GM12874 (cell line): ENCODE results near the gene TSHZ1.

ENCODE experiments used
- TF ChIP-seq, protein P1 (sequence below): IDR thresholded peaks from 2 replicates; pipeline ENCODE4 v1.5.1; 2011; ENCODE audit warnings: low read depth, mild to moderate bottlenecking, control low read depth, low read length, moderate library complexity; ENCODE audit not compliant: insufficient read depth

Gene TSHZ1

DNA sequence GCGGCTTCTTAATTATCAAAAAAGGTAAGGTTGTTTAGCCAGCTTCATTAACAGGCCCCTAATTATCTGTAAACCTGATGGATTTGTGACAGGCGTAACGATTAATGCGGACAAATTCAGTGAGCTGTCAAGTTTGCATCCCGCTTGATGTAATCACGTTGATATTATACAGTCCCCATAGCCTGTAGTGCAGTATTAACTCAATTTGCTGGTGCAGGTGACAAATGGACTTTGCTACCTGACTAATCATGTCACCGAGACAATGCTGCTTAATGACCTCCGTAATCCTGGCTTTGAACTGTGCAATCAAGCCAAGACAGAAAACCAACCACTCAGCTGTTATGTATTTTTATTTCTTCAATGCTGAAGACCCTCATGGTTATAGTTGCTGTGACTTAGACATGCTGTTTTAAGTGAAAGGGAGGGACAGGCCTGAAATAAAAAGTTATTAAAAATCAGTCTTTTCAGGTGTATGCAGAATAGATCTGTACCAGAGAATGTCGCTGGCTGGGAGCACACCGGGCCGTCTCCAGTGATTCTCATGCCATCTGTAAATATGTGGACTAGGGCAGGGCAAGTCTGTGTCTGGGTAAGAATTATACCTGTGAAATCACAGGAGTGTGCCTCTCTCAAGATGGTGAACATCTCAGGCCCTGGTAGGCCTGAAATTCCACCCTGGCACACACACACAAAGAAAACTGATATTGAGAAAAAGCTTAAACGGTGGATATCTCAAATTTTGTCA, 4.3 kb downstream of the TSHZ1 start:
- TF ChIP-seq, protein P1, sequence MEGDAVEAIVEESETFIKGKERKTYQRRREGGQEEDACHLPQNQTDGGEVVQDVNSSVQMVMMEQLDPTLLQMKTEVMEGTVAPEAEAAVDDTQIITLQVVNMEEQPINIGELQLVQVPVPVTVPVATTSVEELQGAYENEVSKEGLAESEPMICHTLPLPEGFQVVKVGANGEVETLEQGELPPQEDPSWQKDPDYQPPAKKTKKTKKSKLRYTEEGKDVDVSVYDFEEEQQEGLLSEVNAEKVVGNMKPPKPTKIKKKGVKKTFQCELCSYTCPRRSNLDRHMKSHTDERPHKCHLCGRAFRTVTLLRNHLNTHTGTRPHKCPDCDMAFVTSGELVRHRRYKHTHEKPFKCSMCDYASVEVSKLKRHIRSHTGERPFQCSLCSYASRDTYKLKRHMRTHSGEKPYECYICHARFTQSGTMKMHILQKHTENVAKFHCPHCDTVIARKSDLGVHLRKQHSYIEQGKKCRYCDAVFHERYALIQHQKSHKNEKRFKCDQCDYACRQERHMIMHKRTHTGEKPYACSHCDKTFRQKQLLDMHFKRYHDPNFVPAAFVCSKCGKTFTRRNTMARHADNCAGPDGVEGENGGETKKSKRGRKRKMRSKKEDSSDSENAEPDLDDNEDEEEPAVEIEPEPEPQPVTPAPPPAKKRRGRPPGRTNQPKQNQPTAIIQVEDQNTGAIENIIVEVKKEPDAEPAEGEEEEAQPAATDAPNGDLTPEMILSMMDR = no peak

DNA sequence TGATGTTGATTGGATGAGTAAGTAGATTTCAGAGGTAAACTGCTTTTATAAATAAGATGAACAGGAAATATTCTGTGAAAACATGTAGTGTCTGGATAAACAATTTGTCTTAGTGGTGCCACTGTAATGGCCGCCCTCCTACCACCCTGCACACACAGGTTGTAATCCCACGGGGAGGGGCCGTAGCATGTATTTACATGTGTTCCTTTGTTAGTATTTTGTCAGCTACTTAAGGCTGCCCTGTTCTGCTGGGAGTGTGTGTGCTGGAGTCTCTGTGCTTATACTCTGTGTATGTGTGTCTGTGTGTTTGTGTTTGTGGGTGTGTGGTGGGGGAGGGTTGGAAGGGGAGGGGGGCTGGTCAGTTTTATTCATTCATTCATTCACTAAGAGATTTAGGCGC, 5.1 kb downstream of the TSHZ1 start:
- TF ChIP-seq, protein P1 = no peak

DNA sequence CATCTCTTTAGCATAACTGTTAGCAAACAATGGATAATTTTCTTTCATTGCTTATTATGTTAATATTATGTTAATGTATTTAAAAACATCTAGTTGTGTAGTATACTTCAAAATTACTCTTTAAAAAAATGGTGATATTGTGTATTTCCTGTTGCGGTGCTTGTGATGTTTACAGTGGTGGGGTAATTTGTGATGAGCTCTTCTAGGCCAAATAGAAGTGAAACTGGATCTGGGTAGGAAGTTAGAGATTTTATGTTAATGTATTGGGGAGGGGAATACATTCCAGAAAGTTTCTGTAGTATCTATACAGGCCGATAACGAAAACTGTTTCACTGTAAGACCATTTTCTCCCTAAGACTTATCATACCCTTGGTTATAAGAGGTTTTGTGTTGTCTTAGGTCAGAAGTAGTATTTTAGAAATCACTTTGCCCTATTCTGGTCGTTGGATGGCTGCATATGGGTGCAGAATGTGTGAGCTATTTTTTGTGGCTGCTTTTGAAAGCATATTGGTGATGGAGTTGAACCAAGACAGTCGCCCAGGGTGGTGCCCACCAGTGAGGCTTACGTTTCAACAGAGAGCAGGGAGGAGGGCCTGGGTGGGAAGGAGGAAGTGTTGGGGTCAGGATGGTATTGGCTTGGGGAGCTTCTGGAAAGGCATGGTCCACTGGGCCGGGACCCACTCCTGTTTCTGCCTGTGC, 5.8 kb downstream of the TSHZ1 start:
- TF ChIP-seq, protein P1 = no peak

DNA sequence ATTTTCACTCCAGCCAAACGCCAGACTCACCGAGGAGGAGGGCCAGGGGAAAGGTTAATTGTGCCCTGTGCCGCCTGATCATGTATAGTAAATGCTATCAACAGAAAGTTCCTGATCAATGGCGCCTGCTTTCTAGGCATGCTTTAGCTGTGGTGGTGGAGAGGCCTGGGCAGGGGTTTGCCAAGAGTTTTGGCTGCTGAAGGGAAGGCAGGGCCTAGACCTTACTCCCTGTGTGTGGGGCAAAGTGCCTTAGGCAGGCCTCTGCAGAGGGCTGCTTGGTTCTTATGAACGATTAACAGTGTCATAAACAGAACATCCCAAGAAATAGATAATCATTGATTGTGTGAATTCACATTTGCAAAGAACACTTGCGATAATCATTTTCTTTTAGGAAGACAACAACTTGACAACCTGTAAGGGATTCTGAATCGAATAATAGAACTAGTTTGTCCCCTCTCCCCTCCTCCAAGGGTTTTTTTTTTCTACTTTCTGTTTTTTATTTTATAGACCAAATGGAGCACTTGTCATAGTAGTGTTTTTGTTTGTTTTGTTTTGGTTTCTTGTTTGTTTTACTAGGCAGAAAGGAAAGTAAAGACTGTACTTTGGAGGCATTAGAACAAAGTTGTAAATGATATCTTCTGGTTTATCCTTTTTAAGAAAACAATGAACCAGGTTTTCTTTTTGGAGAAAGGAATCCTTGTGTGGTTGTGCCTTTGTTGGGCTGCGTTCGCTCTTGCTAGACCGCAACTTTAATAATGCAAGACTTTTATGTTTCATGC, 6.5 kb downstream of the TSHZ1 start:
- TF ChIP-seq, protein P1 = no peak

DNA sequence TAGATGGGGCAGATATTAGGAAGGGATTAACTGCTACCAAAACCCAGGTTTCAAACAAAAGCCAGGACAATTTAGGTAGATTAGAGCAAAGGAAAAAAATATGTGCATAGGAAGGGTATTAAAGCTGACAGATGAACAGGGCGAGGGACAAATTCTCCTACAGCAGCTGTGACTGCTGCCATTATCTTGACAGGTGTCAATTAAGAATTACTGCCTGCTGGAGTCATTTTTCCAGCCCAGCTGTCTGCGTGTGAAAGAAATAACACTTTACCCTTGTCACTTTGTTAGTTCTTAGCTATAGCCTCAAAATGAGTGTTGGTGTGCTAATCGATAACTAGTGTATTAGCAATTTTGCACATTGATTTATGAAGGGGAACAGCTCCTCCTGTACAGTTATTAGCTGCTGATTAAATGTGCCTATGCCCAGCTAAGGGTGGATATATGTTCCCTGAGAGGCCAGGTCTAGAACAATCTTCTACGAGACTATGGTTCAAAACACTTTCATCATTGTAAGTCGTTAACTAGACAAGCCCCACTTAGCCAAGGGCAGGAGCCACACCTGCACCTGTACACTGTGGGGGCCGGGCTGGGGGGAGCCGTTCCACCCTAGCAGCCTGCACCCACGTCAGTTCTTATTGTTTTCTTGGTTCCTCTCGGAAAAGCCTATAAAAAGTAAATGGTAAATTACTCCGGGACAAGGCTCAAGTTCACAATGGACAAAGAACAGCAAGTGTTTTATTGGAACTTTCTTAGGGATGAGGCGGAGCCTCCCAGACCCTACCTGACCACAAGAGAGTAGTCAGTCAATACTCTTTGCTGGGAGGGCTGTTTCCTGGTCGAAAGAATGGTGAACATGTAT, 7.7 kb downstream of the TSHZ1 start:
- TF ChIP-seq, protein P1 = no peak

DNA sequence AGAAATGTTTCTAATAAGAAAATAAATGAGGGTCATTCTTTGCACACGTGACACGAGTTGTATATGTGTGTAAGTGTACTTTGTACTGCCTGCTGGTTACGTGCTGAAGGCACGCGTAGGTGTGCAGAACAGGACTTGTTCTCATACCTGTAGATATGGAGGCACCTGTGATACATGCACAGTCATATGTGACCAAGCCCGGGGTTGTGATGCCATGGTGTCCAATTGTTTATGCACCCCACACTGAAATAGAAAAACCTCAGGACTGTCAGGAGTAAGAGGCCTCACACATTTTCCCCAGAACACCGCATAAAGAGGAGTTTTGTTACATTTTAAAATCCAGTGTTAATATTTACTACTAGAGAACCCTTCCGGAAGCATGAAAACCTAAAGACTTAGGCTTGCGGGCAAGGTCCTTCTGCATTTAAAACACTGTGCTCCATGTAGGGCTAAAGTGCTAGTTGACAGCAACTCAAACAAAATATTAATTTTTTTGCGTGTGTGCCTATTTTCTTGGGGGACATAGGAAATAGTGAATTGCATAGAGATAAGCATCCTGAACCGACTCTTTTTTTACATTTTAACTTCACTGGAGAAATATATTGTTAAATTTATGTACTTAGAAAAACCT, 9.3 kb downstream of the TSHZ1 start:
- TF ChIP-seq, protein P1 = no peak
